Mucosa of rectum (tissue), 2 donors: ENCODE measurements around the gene LSAMP.

ENCODE experiments used
- H3K27ac ChIP-seq, 2 donors: one replicate each; pipeline ENCODE4 v1.7.0; 2013; ENCODE audit warnings: inconsistent platforms in 2 of 2, low read depth in 2 of 2, low read length in 2 of 2
- H3K27me3 ChIP-seq, 2 donors: one replicate each; pipeline ENCODE4 v1.7.0; 2013; ENCODE audit warnings: low read length in 2 of 2; ENCODE audit not compliant: control insufficient read depth in 2 of 2, insufficient read depth in 2 of 2
- H3K36me3 ChIP-seq, 2 donors: one replicate each; pipeline ENCODE4 v1.7.0; 2013; ENCODE audit warnings: low read length in 2 of 2; ENCODE audit not compliant: control insufficient read depth in 2 of 2, insufficient read depth in 2 of 2
- H3K4me1 ChIP-seq, 2 donors: one replicate each; pipeline ENCODE4 v1.7.0; 2013; ENCODE audit warnings: low read length in 2 of 2, mild to moderate bottlenecking in 1 of 2; ENCODE audit not compliant: control insufficient read depth in 2 of 2, insufficient read depth in 2 of 2
- H3K4me3 ChIP-seq, 2 donors: one replicate each; pipeline ENCODE4 v1.7.0; 2013; ENCODE audit warnings: low read length in 2 of 2
- H3K9ac ChIP-seq, 2 donors: one replicate each; pipeline ENCODE4 v1.7.0; 2013; ENCODE audit warnings: low read length in 2 of 2, low read depth in 1 of 2, mild to moderate bottlenecking in 1 of 2
- H3K9me3 ChIP-seq, 2 donors: one replicate each; pipeline ENCODE4 v1.7.0; 2013; ENCODE audit warnings: low read length in 2 of 2; ENCODE audit not compliant: control insufficient read depth in 2 of 2
- donor health status: healthy.
- donor health status: Normal muscosa, but diverticular disease.

Gene LSAMP

DNA sequence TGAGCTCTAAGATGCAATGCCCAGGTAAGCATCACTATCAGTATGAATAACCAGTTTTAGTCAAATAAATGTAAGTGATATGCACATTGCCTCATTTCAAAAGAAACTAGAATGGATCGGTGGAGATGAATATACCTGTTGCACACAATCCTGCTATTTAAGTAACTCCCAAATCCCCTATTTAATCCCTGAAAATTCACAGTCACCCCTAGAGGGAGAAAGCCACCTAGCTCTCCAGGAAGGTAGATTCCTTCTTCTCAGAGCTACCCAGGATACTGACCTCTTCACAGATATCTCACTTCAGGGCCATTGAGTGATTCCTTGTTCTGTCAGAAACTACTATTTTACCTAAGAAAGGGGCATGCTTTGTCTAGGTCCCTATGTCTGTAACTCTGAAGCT lies 11.7 kb downstream of the LSAMP start:
- no peak overlapping the region for H3K4me3 ChIP-seq
- no peaks in the 10 kb centered on the region for H3K9me3 ChIP-seq
- no peaks in the 10 kb centered on the region for H3K4me1 ChIP-seq
- H3K27me3 ChIP-seq: no peaks in the 10 kb centered on the region
- H3K36me3 ChIP-seq: no peaks in the 10 kb centered on the region
- no peak overlapping the region for H3K27ac ChIP-seq
- H3K9ac ChIP-seq: no peak overlapping the region

DNA sequence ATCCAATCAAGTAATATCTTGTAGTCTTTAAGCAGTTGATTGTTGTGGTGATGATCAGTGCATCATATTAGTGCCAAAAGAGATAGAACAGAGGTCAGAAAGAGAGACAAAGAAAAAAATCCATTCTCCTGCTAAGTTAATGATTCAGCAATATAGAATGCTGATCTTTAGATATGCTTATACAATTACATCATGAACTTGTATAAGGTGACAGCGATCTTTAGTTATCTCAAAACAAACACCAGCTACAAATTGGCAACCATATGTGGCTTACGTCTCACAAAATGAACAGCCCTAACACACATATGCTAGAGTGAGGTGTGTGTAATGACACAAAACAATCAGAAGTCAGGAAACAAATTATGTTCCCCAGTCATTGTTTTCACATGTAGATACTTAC lies 12.5 kb downstream of the LSAMP start:
- Histone ChIP-seq H3K4me1 (no peaks in the 10 kb centered on the region), H3K4me3 (no peak overlapping the region), H3K27me3 (no peaks in the 10 kb centered on the region), H3K36me3 (no peaks in the 10 kb centered on the region), H3K9ac (no peak overlapping the region), H3K27ac (no peak overlapping the region), H3K9me3 (no peaks in the 10 kb centered on the region)

DNA sequence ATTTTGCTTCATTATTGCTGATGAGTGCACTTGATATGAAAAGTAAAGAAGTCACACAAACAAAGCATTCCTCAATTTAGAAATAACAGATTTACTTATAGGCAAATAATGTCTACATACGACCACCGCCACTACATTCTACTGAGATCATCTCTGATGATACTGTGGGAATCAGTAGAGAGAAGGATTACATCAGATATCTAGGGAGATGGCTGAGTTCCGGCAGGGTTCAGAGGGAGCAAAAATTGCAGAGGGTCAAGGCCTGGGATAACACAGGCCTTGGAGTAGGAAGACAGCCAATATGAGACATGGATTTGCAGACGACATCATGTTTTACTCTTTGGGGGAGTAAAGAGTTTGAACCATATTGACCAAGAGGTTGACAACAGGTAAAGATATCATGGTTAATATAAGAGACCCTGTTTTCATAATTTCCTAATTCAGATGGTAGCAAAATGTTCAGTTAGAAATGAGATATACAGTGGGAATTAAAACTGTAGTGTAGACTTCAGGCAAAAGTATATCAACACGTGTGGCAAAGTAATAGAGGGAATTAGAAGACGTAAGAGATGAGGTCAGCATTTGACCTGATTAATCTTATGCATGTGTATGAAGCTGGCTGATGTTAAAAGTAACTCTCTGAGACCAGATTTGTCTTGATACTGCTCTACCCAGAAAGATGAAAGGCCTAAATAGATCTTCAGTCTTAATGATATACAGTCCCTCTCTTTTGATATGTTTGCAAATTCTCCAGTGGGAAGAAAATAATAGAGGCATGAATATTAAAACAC lies 15.6 kb downstream of the LSAMP start:
- Histone ChIP-seq H3K4me1 (no peaks in the 10 kb centered on the region), H3K27me3 (no peaks in the 10 kb centered on the region), H3K9me3 (no peaks in the 10 kb centered on the region), H3K27ac (no peak overlapping the region), H3K36me3 (no peaks in the 10 kb centered on the region), H3K9ac (no peak overlapping the region), H3K4me3 (no peak overlapping the region)

DNA sequence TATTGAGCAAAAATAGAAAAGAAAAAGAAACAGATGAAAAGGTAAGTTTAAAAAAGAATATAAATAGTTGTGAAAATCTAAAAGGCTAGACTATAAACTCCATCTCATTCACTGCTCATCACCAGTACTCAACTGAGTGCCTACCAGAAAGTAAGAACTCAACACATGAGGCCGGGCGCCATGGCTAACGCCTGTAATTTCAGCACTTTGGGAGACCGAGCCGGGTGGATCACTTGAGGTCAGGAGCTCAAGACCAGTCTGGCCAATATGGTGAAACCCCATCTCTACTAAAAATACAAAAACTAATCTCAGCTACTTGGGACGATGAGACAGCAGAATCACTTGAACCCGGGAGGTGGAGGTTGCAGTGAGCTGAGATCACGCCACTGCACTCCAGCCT lies 19.3 kb downstream of the LSAMP start:
- Histone ChIP-seq H3K4me1 (no peaks in the 10 kb centered on the region), H3K36me3 (no peaks in the 10 kb centered on the region), H3K4me3 (no peak overlapping the region), H3K9me3 (no peaks in the 10 kb centered on the region), H3K27me3 (no peaks in the 10 kb centered on the region), H3K27ac (no peak overlapping the region), H3K9ac (no peak overlapping the region)

DNA sequence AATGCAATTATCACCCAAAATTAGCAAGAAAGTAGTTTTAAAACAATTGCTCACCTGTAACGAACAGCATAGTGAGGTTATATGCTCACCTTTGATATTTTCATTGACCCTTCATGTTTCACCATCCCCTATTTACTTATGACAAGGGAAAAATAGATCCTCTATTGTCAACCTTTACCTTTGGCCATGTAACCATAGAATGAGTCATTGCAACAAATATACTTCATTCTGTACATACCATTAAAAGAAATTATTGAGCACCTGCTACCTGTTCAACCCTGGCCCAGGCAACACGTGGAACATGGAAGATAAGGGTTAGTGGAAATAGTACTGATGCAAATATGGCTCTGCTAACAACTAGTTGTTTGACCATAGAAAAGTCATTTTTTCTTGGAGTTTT lies 20.2 kb downstream of the LSAMP start:
- Histone ChIP-seq H3K9me3 (no peaks in the 10 kb centered on the region), H3K27me3 (no peaks in the 10 kb centered on the region), H3K36me3 (no peaks in the 10 kb centered on the region), H3K4me1 (no peaks in the 10 kb centered on the region), H3K9ac (no peak overlapping the region), H3K27ac (no peak overlapping the region), H3K4me3 (no peak overlapping the region)

DNA sequence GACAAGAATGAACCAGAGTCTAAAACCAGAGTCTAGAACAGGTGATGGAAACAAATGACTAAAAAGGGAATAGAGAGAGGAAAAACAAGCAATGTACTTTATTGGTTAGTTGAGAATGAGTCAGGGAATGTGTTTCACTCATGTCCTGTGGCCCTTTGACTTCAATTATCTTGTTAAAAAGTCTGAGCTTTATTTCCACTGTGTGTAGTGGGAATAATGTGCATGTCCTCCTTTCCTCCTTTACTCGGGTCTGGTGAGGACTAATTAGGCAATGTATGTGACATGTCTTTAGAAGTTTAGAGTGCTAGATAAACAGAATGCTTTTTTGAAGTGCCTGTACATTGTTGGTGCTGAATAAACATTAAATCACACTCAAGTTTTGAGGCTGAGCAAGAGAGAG lies 21.3 kb downstream of the LSAMP start:
- Histone ChIP-seq H3K4me1 (no peaks in the 10 kb centered on the region), H3K9me3 (no peaks in the 10 kb centered on the region), H3K27me3 (no peaks in the 10 kb centered on the region), H3K27ac (no peak overlapping the region), H3K36me3 (no peaks in the 10 kb centered on the region), H3K4me3 (no peak overlapping the region), H3K9ac (no peak overlapping the region)

DNA sequence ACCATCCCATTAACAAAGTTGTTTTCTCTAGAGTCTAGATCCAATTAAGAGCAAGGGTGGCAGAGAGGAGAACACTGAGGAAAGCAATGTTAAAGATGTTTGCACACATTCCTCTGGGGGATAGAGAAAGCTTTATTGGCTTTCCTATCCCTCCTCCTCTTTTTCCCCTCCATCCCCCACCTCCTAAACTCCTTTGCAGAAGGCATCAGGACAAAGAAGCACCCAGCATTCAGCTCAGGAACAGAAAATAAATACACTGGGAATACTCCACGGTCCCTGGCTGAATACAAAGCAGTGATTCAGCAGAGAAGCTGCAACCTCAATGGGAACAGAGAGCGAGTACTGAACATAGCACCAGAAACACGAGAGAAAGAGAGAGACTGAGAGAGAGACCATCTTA lies 21.9 kb downstream of the LSAMP start:
- no peaks in the 10 kb centered on the region for H3K36me3 ChIP-seq
- H3K9me3 ChIP-seq: no peaks in the 10 kb centered on the region
- H3K4me1 ChIP-seq: no peaks in the 10 kb centered on the region
- H3K27me3 ChIP-seq: no peaks in the 10 kb centered on the region
- no peak overlapping the region for H3K4me3 ChIP-seq
- no peak overlapping the region for H3K27ac ChIP-seq
- no peak overlapping the region for H3K9ac ChIP-seq

DNA sequence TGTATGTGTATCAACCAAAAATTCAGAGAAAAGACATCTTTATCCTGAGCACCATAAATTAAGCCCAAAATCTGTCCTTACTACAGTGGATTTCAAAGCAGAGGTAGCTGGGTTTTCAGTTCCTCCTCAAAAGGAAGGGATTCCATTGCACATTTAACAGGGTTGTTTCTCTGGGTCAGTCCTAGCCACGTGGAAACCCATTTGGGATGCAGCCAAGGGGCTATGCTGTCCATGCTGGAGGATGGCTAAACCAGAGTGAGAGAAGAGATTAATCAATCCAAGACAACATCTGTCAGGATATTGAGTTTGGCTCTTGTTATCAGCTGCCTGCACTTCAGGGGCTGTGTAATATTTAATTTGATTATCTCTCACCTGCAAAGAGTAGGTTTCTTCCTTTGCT lies 28.1 kb downstream of the LSAMP start:
- Histone ChIP-seq H3K9me3 (no peaks in the 10 kb centered on the region), H3K4me3 (no peak overlapping the region), H3K27ac (no peak overlapping the region), H3K27me3 (no peaks in the 10 kb centered on the region), H3K4me1 (no peaks in the 10 kb centered on the region), H3K36me3 (no peaks in the 10 kb centered on the region), H3K9ac (no peak overlapping the region)

DNA sequence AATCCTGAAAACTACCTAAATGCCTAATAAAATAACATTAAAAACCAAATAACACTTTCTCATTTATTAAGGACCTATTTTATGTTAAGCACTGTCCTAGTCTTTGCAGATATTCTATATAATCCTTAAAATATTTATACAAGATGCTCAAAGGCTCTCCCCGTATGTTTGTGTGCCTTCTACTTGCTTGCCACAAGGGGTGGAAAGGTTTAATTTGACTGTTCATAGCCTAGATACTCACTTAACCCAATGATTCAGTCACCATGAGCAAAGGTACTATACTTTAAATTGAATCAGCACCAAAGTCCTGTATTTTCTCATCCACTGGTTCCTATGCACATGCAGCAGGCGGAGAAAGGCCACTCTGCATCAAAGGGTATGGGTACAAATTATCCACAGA lies 32.0 kb downstream of the LSAMP start:
- Histone ChIP-seq H3K4me1 (no peaks in the 10 kb centered on the region), H3K36me3 (no peaks in the 10 kb centered on the region), H3K9ac (no peak overlapping the region), H3K27ac (no peak overlapping the region), H3K9me3 (no peaks in the 10 kb centered on the region), H3K27me3 (no peaks in the 10 kb centered on the region), H3K4me3 (no peak overlapping the region)

DNA sequence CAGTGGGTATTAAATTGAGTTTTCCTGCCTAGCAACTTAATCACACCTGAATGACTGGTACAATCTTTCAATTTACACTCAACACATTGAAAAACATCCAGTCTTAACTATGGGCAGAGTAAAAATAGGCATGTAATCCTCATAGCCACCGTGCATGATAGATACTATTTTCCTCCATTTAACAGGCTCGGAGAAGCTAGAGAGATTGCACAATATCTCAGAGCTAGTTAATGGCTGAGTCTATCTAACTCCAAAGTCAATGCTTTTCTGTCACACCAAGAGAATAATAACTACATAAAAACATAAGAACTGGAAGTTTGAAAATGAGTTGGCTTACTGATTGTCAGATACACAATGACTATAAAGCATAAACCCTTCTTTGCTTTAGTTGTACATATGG lies 36.8 kb downstream of the LSAMP start:
- no peak overlapping the region for H3K9ac ChIP-seq
- H3K4me1 ChIP-seq: no peaks in the 10 kb centered on the region
- no peak overlapping the region for H3K4me3 ChIP-seq
- H3K27ac ChIP-seq: no peak overlapping the region
- no peaks in the 10 kb centered on the region for H3K9me3 ChIP-seq
- no peaks in the 10 kb centered on the region for H3K27me3 ChIP-seq
- H3K36me3 ChIP-seq: no peaks in the 10 kb centered on the region

DNA sequence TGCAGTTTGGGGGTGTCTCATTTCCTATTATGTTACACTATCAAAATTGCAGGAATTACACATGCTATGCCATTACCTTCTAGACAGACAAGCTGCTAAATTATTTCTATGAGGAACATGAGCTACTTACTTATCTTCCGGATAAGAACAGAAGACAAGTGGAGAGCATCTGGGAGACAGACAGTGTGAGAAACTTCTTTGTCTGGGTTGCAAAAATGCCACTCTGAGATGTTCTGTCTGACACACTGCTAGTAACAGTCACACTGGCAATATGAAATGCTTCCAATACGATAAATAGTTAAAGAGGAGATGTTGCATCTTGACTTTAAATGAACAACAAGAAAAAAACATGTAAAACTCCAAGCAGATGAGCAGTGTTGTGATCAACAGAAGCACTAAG lies 40.1 kb downstream of the LSAMP start:
- no peak overlapping the region for H3K9ac ChIP-seq
- H3K27ac ChIP-seq: no peak overlapping the region
- H3K27me3 ChIP-seq: no peaks in the 10 kb centered on the region
- no peak overlapping the region for H3K4me3 ChIP-seq
- H3K36me3 ChIP-seq: no peaks in the 10 kb centered on the region
- no peaks in the 10 kb centered on the region for H3K4me1 ChIP-seq
- no peaks in the 10 kb centered on the region for H3K9me3 ChIP-seq
